H9 (cell line): ENCODE results near the gene EPB41L5. TPM values are rescaled to one million over a fixed set of nuclear protein-coding genes. Genes with fewer than 3 reads are reported as not detected.

Experiments
- DNase-seq: peaks from one replicate; pipeline ENCODE4 v3.0.0-alpha.2; 2017
- H2AFZ ChIP-seq: one replicate; pipeline ENCODE4 v1.6.1; 2013; ENCODE audit warnings: mild to moderate bottlenecking, low read length, control low read depth, moderate library complexity
- H2AK5ac ChIP-seq: 2 replicates; pipeline ENCODE4 v1.6.1; 2013; ENCODE audit warnings: low read length, control low read depth, mixed read lengths; ENCODE audit not compliant: insufficient read length
- H2BK120ac ChIP-seq: one replicate; pipeline ENCODE4 v1.6.1; 2013; ENCODE audit warnings: low read depth, mild to moderate bottlenecking, low read length, control low read depth, inconsistent platforms; ENCODE audit not compliant: poor library complexity, severe bottlenecking
- H2BK12ac ChIP-seq: 2 replicates; pipeline ENCODE4 v1.6.1; 2013; ENCODE audit warnings: low read length, control low read depth, mixed read lengths, low read depth; ENCODE audit not compliant: insufficient read length
- H2BK15ac ChIP-seq: 2 replicates; pipeline ENCODE4 v1.6.1; 2013; ENCODE audit warnings: low read depth, low read length, control low read depth
- H2BK20ac ChIP-seq: one replicate; pipeline ENCODE4 v1.6.1; 2013; ENCODE audit warnings: low read depth, mild to moderate bottlenecking, low read length, control low read depth, inconsistent platforms; ENCODE audit not compliant: poor library complexity, severe bottlenecking
- H2BK5ac ChIP-seq: 2 replicates; pipeline ENCODE4 v1.6.1; 2013; ENCODE audit warnings: low read length, control low read depth, mixed read lengths; ENCODE audit not compliant: insufficient read length
- H3K14ac ChIP-seq: 2 replicates; pipeline ENCODE4 v1.6.1; 2013; ENCODE audit warnings: low read length, control low read depth; ENCODE audit not compliant: insufficient read depth
- H3K18ac ChIP-seq: 2 replicates; pipeline ENCODE4 v1.6.1; 2013; ENCODE audit warnings: low read depth, mild to moderate bottlenecking, mixed read lengths, low read length, control low read depth; ENCODE audit not compliant: insufficient read length
- H3K23ac ChIP-seq: 2 replicates; pipeline ENCODE4 v1.6.1; 2013; ENCODE audit warnings: low read length, control low read depth, mixed read lengths, low read depth; ENCODE audit not compliant: insufficient read length
- H3K23me2 ChIP-seq: 2 replicates; pipeline ENCODE4 v1.6.1; 2013; ENCODE audit warnings: low read depth, mild to moderate bottlenecking, mixed read lengths, low read length, control low read depth; ENCODE audit not compliant: insufficient read length, poor library complexity, severe bottlenecking
- H3K27ac ChIP-seq: 2 replicates; pipeline ENCODE4 v1.5.1; 2013; ENCODE audit warnings: low read length, control low read depth, mixed read lengths, low read depth; ENCODE audit not compliant: insufficient read length
- H3K27me3 ChIP-seq: 2 replicates; pipeline ENCODE4 v1.6.1; 2013; ENCODE audit warnings: low read length, control low read depth, inconsistent platforms; ENCODE audit not compliant: insufficient read depth
- H3K4ac ChIP-seq: 2 replicates; pipeline ENCODE4 v1.6.1; 2013; ENCODE audit warnings: low read depth, mild to moderate bottlenecking, control low read depth, inconsistent platforms, low read length, moderate library complexity
- H3K4me1 ChIP-seq: 2 replicates; pipeline ENCODE4 v1.6.1; 2013; ENCODE audit warnings: low read length, control low read depth, inconsistent platforms; ENCODE audit not compliant: insufficient read depth
- H3K4me2 ChIP-seq: 2 replicates; pipeline ENCODE4 v1.6.1; 2013; ENCODE audit warnings: low read length, control low read depth, mixed read lengths; ENCODE audit not compliant: insufficient read length, insufficient read depth
- H3K56ac ChIP-seq: 2 replicates; pipeline ENCODE4 v1.6.1; 2013; ENCODE audit warnings: low read depth, mild to moderate bottlenecking, mixed read lengths, low read length, control low read depth; ENCODE audit not compliant: insufficient read length
- H3K79me1 ChIP-seq: 2 replicates; pipeline ENCODE4 v1.6.1; 2013; ENCODE audit warnings: low read depth, mild to moderate bottlenecking, moderate library complexity, low read length, control low read depth, inconsistent platforms; ENCODE audit not compliant: insufficient read depth, poor library complexity, severe bottlenecking
- H3K79me2 ChIP-seq: 2 replicates; pipeline ENCODE4 v1.6.1; 2013; ENCODE audit warnings: low read length, control low read depth, inconsistent platforms; ENCODE audit not compliant: insufficient read depth
- H3K9ac ChIP-seq: 2 replicates; pipeline ENCODE4 v1.6.1; 2013; ENCODE audit warnings: low read length, control low read depth, mixed read lengths; ENCODE audit not compliant: insufficient read length; ENCODE audit errors: extremely low read depth
- H3K9me3 ChIP-seq: one replicate; pipeline ENCODE4 v1.6.1; 2013; ENCODE audit warnings: low read depth, low read length, inconsistent platforms; ENCODE audit not compliant: control insufficient read depth
- H3T11ph ChIP-seq: one replicate; pipeline ENCODE4 v1.6.1; 2013; ENCODE audit warnings: mild to moderate bottlenecking, low read length, control low read depth, inconsistent platforms
- H4K20me1 ChIP-seq: one replicate; pipeline ENCODE4 v1.6.1; 2013; ENCODE audit not compliant: control insufficient read depth, insufficient read length, insufficient read depth
- H4K5ac ChIP-seq: 2 replicates; pipeline ENCODE4 v1.6.1; 2013; ENCODE audit warnings: low read depth, mild to moderate bottlenecking, mixed read lengths, low read length, control low read depth; ENCODE audit not compliant: insufficient read length
- H4K8ac ChIP-seq: replicated peaks from 2 replicates; pipeline ENCODE4 v1.6.1; 2013; ENCODE audit warnings: low read length, control low read depth, mixed read lengths, low read depth; ENCODE audit not compliant: insufficient read length
- H4K91ac ChIP-seq: 2 replicates; pipeline ENCODE4 v1.6.1; 2013; ENCODE audit warnings: low read depth, mild to moderate bottlenecking, moderate library complexity, mixed read lengths, low read length, control low read depth; ENCODE audit not compliant: insufficient read length
- H3K27ac Mint-ChIP-seq, 3 experiments: 2 replicates in 2 of 3; 3 replicates in 1 of 3; pipeline ENCODE4 v1.8.0; 2020 to 2021; ENCODE audit warnings: mixed read lengths in 3 of 3, mild to moderate bottlenecking in 1 of 3, moderate library complexity in 1 of 3
- H3K27me3 Mint-ChIP-seq: 2 replicates; pipeline ENCODE4 v1.8.0; 2021; ENCODE audit warnings: low read depth, mild to moderate bottlenecking, moderate library complexity, mixed read lengths
- H3K36me3 Mint-ChIP-seq, 3 experiments: 2 replicates in 2 of 3; 3 replicates in 1 of 3; pipeline ENCODE4 v1.8.0; 2020 to 2021; ENCODE audit warnings: low read depth in 3 of 3, mixed read lengths in 3 of 3; ENCODE audit not compliant: insufficient read depth in 1 of 3
- H3K4me1 Mint-ChIP-seq, 2 experiments: 2 replicates each; pipeline ENCODE4 v1.8.0; 2020; ENCODE audit warnings: mixed read lengths in 2 of 2
- H3K4me3 Mint-ChIP-seq, 2 experiments: 2 replicates in 1 of 2; 3 replicates in 1 of 2; pipeline ENCODE4 v1.8.0; 2020 to 2021; ENCODE audit warnings: mild to moderate bottlenecking in 2 of 2, mixed read lengths in 2 of 2, moderate library complexity in 1 of 2
- H3K9me3 Mint-ChIP-seq, 2 experiments: 2 replicates in 1 of 2; 3 replicates in 1 of 2; pipeline ENCODE4 v1.8.0; 2020; ENCODE audit warnings: mild to moderate bottlenecking in 2 of 2, mixed read lengths in 2 of 2, moderate library complexity in 1 of 2
- CTCF ChIP-seq: fragments of 200-600 bp; sonication (generic); conservative IDR thresholded peaks from 3 replicates; pipeline ENCODE4 v1.8.0; 2021; ENCODE audit warnings: antibody characterized with exemption, mild to moderate bottlenecking
- WGBS: extraction: QIAGEN DNeasy Blood & Tissue Kit; methylation state at CpG from one replicate; pipeline ENCODE4 v1.1.7; 2013; ENCODE audit warnings: missing lambda C conversion rate, low lambda C conversion rate, mixed read lengths; ENCODE audit not compliant: insufficient read length; ENCODE audit errors: extremely low coverage; 5-methylcytosine and 5-hydroxymethylcytosine counted together
- total RNA-seq: library from RNA; stranded (reverse); gene quantifications from 2 replicates; pipeline ENCODE4 v1.2.1, GENCODE V29; 2021

Gene EPB41L5
- total RNA-seq, 1 experiment from 2014 or later = 40.4 TPM

GRCh38 chr2:120053891-120054290, 41.0 kb downstream of the EPB41L5 start:
- H3K23ac ChIP-seq = no peak overlapping the region
- no peak overlapping the region for H4K5ac ChIP-seq
- peaks cover 40 to 46% of the 10 kb centered on the region in 2 experiments for H3K9me3 Mint-ChIP-seq
- H3K79me2 ChIP-seq = no peaks in the 10 kb centered on the region; the same call in 1 of the 2 replicates
- no peak overlapping the region for H3K14ac ChIP-seq
- H2AK5ac ChIP-seq = no peak overlapping the region
- H3K27ac Mint-ChIP-seq = no peak overlapping the region
- H2BK20ac ChIP-seq = no peak overlapping the region
- WGBS = no CpG with 5 or more reads among the region's 3 CpGs
- no peaks in the 10 kb centered on the region for H3K27me3 ChIP-seq
- H2BK15ac ChIP-seq = no peak overlapping the region
- H3K27ac ChIP-seq = no peak overlapping the region
- H3K27me3 Mint-ChIP-seq = peaks cover 3% of the 10 kb centered on the region; the same call in 1 of the 2 replicates
- no peak overlapping the region for H3K4ac ChIP-seq
- no peak overlapping the region for H3K18ac ChIP-seq
- H4K20me1 ChIP-seq = no peaks in the 10 kb centered on the region
- no peak overlapping the region for H2BK5ac ChIP-seq
- no peaks in the 10 kb centered on the region for H3K23me2 ChIP-seq
- no peak overlapping the region for H3K56ac ChIP-seq
- no peaks in the 10 kb centered on the region for H3K4me1 Mint-ChIP-seq
- H3K9ac ChIP-seq = no peak overlapping the region
- no peak overlapping the region for H3K4me3 Mint-ChIP-seq
- no peak overlapping the region for H4K8ac ChIP-seq
- no peak for TF ChIP-seq CTCF
- H2BK120ac ChIP-seq = no peak overlapping the region
- no peak overlapping the region for H2BK12ac ChIP-seq
- no peak overlapping the region for H3T11ph ChIP-seq
- H3K4me1 ChIP-seq = no peaks in the 10 kb centered on the region
- DNase-seq = no peak
- peaks cover 39 to 70% (median 54%) of the 10 kb centered on the region in 3 experiments for H3K36me3 Mint-ChIP-seq
- peaks cover 13% of the 10 kb centered on the region for H3K9me3 ChIP-seq
- H3K4me2 ChIP-seq = no peak overlapping the region
- H3K79me1 ChIP-seq = peaks cover 2% of the 10 kb centered on the region
- no peak overlapping the region for H4K91ac ChIP-seq
- H2AFZ ChIP-seq = no peak overlapping the region
